Subcutaneous abdominal adipose tissue (tissue), 5 donors: ENCODE data around the gene HIPK1.

ENCODE experiments used
- H3K27ac ChIP-seq: one replicate; pipeline ENCODE4 v1.7.0; 2013; ENCODE audit warnings: low read depth, mild to moderate bottlenecking, inconsistent platforms, low read length, moderate library complexity
- H3K27me3 ChIP-seq, 5 donors: one replicate each; pipeline ENCODE4 v1.7.0; 2013; ENCODE audit warnings: low read length in 5 of 5, inconsistent platforms in 1 of 5; ENCODE audit not compliant: control insufficient read depth in 5 of 5, insufficient read depth in 4 of 5
- H3K36me3 ChIP-seq, 5 donors: one replicate each; pipeline ENCODE4 v1.7.0; 2013; ENCODE audit warnings: low read length in 5 of 5; ENCODE audit not compliant: control insufficient read depth in 5 of 5, insufficient read depth in 5 of 5
- H3K4me1 ChIP-seq, 5 donors: one replicate each; pipeline ENCODE4 v1.7.0; 2013; ENCODE audit warnings: low read length in 5 of 5, mild to moderate bottlenecking in 3 of 5, moderate library complexity in 1 of 5; ENCODE audit not compliant: control insufficient read depth in 5 of 5, insufficient read depth in 5 of 5
- H3K4me3 ChIP-seq, 5 donors: one replicate each; pipeline ENCODE4 v1.7.0; 2013; ENCODE audit warnings: low read length in 5 of 5, low read depth in 1 of 5
- H3K9ac ChIP-seq, 5 donors: one replicate each; pipeline ENCODE4 v1.7.0; 2013; ENCODE audit warnings: low read length in 5 of 5, mild to moderate bottlenecking in 4 of 5, moderate library complexity in 3 of 5
- H3K9me3 ChIP-seq, 5 donors: one replicate each; pipeline ENCODE4 v1.7.0; 2013; ENCODE audit warnings: low read length in 5 of 5; ENCODE audit not compliant: control insufficient read depth in 5 of 5
- donor health status: healthy.
- donor health status: healthy.
- donor health status: healthy.
- donor health status: healthy.
- donor health status: healthy.

The HIPK1 gene

GRCh38 chr1:113950908-113951307 is 21.8 kb downstream of the HIPK1 start:
- Histone ChIP-seq H3K36me3 (peaks cover 4 to 16% (median 16%) of the 10 kb centered on the region in 5 donors), H3K4me1 (peaks cover 0 to 28% (median 21%) of the 10 kb centered on the region in 5 donors), H3K9me3 (no peaks in the 10 kb centered on the region), H3K4me3 (no peak overlapping the region), H3K27me3 (no peaks in the 10 kb centered on the region), H3K27ac (no peak overlapping the region), H3K9ac (no peak overlapping the region)

DNA sequence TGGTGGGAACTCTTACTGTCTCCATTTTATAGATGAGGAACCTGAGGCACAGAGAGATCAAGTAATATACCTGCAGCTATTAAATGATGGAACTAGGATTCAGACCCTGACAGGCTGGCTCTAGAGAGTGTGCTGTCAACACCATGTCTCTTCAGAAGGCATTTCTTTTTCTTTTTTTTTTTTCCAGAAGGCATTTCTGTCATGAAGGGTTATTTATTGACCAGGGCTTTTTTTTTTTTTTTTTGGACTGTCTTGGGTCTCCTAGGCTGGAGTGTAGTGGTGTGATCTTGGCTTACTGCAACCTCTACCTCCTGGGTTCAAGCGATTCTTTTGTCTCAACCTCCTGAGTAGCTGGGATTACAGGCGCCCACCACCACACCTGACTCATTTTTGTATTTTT is 22.6 kb downstream of the HIPK1 start:
- H3K27me3 ChIP-seq, result no peaks in the 10 kb centered on the region
- peaks cover 9 to 21% (median 18%) of the 10 kb centered on the region in 5 donors for H3K36me3 ChIP-seq
- H3K4me3 ChIP-seq, result no peak overlapping the region
- H3K4me1 ChIP-seq, result peaks cover 0 to 20% (median 20%) of the 10 kb centered on the region in 5 donors
- H3K9me3 ChIP-seq, result no peaks in the 10 kb centered on the region
- no peak overlapping the region for H3K27ac ChIP-seq
- no peak overlapping the region for H3K9ac ChIP-seq

- Histone ChIP-seq H3K36me3 (peaks cover 35 to 65% (median 59%) of the 10 kb centered on the region in 5 donors), H3K9ac (no peak overlapping the region), H3K9me3 (no peaks in the 10 kb centered on the region), H3K27ac (no peak overlapping the region), H3K4me3 (no peak overlapping the region), H3K4me1 (peaks cover 0 to 2% (median 0%) of the 10 kb centered on the region in 5 donors), H3K27me3 (no peaks in the 10 kb centered on the region)
Observed at GRCh38 chr1:113957984-113958383, 28.9 kb downstream of the HIPK1 start.

GRCh38 chr1:113958691-113959090 is 29.6 kb downstream of the HIPK1 start:
- Histone ChIP-seq H3K9me3 (no peaks in the 10 kb centered on the region), H3K9ac (no peak overlapping the region), H3K4me1 (no peaks in the 10 kb centered on the region), H3K27me3 (no peaks in the 10 kb centered on the region), H3K27ac (no peak overlapping the region), H3K36me3 (peaks cover 42 to 69% (median 66%) of the 10 kb centered on the region in 5 donors), H3K4me3 (no peak overlapping the region)

GRCh38 chr1:113963281-113963906 is 34.3 kb downstream of the HIPK1 start:
- H3K4me3 ChIP-seq, result no peak overlapping the region
- H3K4me1 ChIP-seq, result peaks cover 0 to 16% (median 6%) of the 10 kb centered on the region in 5 donors
- peaks cover 35 to 67% (median 55%) of the 10 kb centered on the region in 5 donors for H3K36me3 ChIP-seq
- no peak overlapping the region for H3K27ac ChIP-seq
- no peaks in the 10 kb centered on the region for H3K27me3 ChIP-seq
- H3K9ac ChIP-seq, result no peak overlapping the region
- no peaks in the 10 kb centered on the region for H3K9me3 ChIP-seq

DNA sequence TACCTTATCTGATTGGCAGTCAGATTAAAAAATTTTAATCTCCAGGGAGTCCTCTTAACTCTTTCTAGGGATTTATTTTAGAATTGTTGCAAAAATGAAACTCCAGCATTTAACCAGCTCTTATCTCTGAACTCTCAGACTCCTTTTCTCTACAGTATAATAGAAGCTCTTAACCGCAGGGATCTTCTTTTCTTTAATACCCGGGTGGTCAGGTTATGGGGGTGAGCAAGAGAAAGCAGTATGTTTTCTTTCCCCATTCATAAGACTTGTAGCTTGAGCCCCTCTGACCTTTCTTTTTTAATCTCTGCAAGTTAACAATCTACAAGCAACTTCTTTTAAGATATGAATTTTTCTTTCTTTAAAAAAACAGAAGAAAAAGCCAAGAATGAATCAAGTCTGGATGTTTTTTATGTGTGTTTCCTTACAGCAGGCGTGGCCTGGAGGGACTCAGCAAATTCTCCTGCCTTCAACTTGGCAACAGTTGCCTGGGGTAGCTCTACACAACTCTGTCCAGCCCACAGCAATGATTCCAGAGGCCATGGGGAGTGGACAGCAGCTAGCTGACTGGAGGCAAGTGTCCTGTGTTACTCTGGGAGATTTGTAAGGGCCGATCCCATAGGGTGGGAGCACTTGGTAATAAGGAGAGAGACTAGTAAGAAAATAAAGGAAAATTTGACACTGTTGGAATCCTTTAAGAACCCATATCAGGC is 36.7 kb downstream of the HIPK1 start:
- Histone ChIP-seq H3K4me3 (no peak overlapping the region), H3K27me3 (no peaks in the 10 kb centered on the region), H3K27ac (no peak overlapping the region), H3K4me1 (peaks cover 0 to 16% (median 6%) of the 10 kb centered on the region in 5 donors), H3K36me3 (peaks cover 54 to 74% (median 64%) of the 10 kb centered on the region in 5 donors), H3K9me3 (no peaks in the 10 kb centered on the region), H3K9ac (peak overlapping the region in 1 of 5 donors; percentile 4)

- Histone ChIP-seq H3K9ac (no peak overlapping the region), H3K27me3 (no peaks in the 10 kb centered on the region), H3K4me3 (no peak overlapping the region), H3K27ac (no peak overlapping the region), H3K9me3 (no peaks in the 10 kb centered on the region), H3K36me3 (peaks cover 39 to 62% (median 57%) of the 10 kb centered on the region in 5 donors), H3K4me1 (peaks cover 8 to 26% (median 25%) of the 10 kb centered on the region in 5 donors)
Observed at GRCh38 chr1:113972954-113973353, 43.8 kb downstream of the HIPK1 start.

- H3K4me3 ChIP-seq, result no peak overlapping the region
- H3K9ac ChIP-seq, result peak overlapping the region in 2 of 5 donors; percentile 14 to 39
- no peaks in the 10 kb centered on the region for H3K27me3 ChIP-seq
- peaks cover 25 to 38% (median 33%) of the 10 kb centered on the region in 5 donors for H3K36me3 ChIP-seq
- no peaks in the 10 kb centered on the region for H3K9me3 ChIP-seq
- H3K27ac ChIP-seq, result no peak overlapping the region
- peaks cover 11 to 48% (median 40%) of the 10 kb centered on the region in 5 donors for H3K4me1 ChIP-seq
Observed at GRCh38 chr1:113975211-113975895, 46.2 kb downstream of the HIPK1 start.

GRCh38 chr1:113976609-113977278 is 47.6 kb downstream of the HIPK1 start:
- Histone ChIP-seq H3K4me3 (no peak overlapping the region), H3K9ac (peak overlapping the region; percentile 1 to 53 (median 9)), H3K9me3 (no peaks in the 10 kb centered on the region), H3K4me1 (peaks cover 11 to 57% (median 52%) of the 10 kb centered on the region in 5 donors), H3K27ac (peak overlapping the region; percentile 38), H3K27me3 (no peaks in the 10 kb centered on the region), H3K36me3 (peaks cover 15 to 24% (median 21%) of the 10 kb centered on the region in 5 donors)
